Adipocyte (in vitro differentiated cells): ENCODE results near the gene CACNA1D.
A peak's percentile ranks its signal among the peaks of the same experiment; 100 is the strongest.

ENCODE experiments used
- DNase-seq: peaks from one replicate; pipeline ENCODE4 v3.0.0-alpha.2; 2015; ENCODE audit warnings: low read depth
- H3K27me3 ChIP-seq: replicated peaks from 2 replicates; pipeline ENCODE4 v1.7.0; 2013; ENCODE audit warnings: mild to moderate bottlenecking, low read length, moderate library complexity; ENCODE audit not compliant: control insufficient read depth, insufficient read depth
- H3K36me3 ChIP-seq: 2 replicates; pipeline ENCODE4 v1.7.0; 2013; ENCODE audit warnings: low read length, mild to moderate bottlenecking, moderate library complexity; ENCODE audit not compliant: control insufficient read depth, insufficient read depth, severe bottlenecking
- H3K4me1 ChIP-seq: 2 replicates; pipeline ENCODE4 v1.7.0; 2013; ENCODE audit warnings: mild to moderate bottlenecking, low read length, moderate library complexity; ENCODE audit not compliant: control insufficient read depth, insufficient read depth
- H3K4me3 ChIP-seq: 2 replicates; pipeline ENCODE4 v1.7.0; 2013; ENCODE audit warnings: mild to moderate bottlenecking, low read length, moderate library complexity
- H3K9ac ChIP-seq: 2 replicates; pipeline ENCODE4 v1.7.0; 2013; ENCODE audit warnings: mild to moderate bottlenecking, low read length, moderate library complexity
- H3K9me3 ChIP-seq: 2 replicates; pipeline ENCODE4 v1.7.0; 2013; ENCODE audit warnings: mild to moderate bottlenecking, low read length, moderate library complexity; ENCODE audit not compliant: control insufficient read depth

The CACNA1D gene

GRCh38 chr3:53721187-53722119 is 227.0 kb downstream of the CACNA1D start:
- no peaks in the 10 kb centered on the region for H3K9me3 ChIP-seq
- H3K36me3 ChIP-seq: no peaks in the 10 kb centered on the region
- no peak overlapping the region for H3K9ac ChIP-seq
- no peaks in the 10 kb centered on the region for H3K27me3 ChIP-seq
- no peak for DNase-seq
- H3K4me3 ChIP-seq: no peak overlapping the region
- peaks cover 6% of the 10 kb centered on the region for H3K4me1 ChIP-seq

- Histone ChIP-seq H3K4me1 (peaks cover 6% of the 10 kb centered on the region), H3K36me3 (no peaks in the 10 kb centered on the region), H3K4me3 (no peak overlapping the region), H3K9me3 (no peaks in the 10 kb centered on the region), H3K27me3 (no peaks in the 10 kb centered on the region), H3K9ac (no peak overlapping the region)
- DNase-seq: no peak
These were observed 230.2 kb downstream of the CACNA1D start for GRCh38 chr3:53724566-53724965.

GRCh38 chr3:53725387-53725995 is 231.1 kb downstream of the CACNA1D start:
- Histone ChIP-seq H3K27me3 (no peaks in the 10 kb centered on the region), H3K4me3 (no peak overlapping the region), H3K9ac (no peak overlapping the region), H3K4me1 (peaks cover 6% of the 10 kb centered on the region), H3K36me3 (no peaks in the 10 kb centered on the region), H3K9me3 (no peaks in the 10 kb centered on the region)
- no peak for DNase-seq

- no peaks in the 10 kb centered on the region for H3K36me3 ChIP-seq
- no peak overlapping the region for H3K4me3 ChIP-seq
- no peak for DNase-seq
- H3K27me3 ChIP-seq: no peaks in the 10 kb centered on the region
- H3K4me1 ChIP-seq: no peaks in the 10 kb centered on the region
- no peaks in the 10 kb centered on the region for H3K9me3 ChIP-seq
- H3K9ac ChIP-seq: no peak overlapping the region
These were observed 232.2 kb downstream of the CACNA1D start for GRCh38 chr3:53726643-53727042.

GRCh38 chr3:53728606-53729005 is 234.2 kb downstream of the CACNA1D start:
- no peaks in the 10 kb centered on the region for H3K36me3 ChIP-seq
- H3K27me3 ChIP-seq: no peaks in the 10 kb centered on the region
- H3K4me3 ChIP-seq: no peak overlapping the region
- no peak overlapping the region for H3K9ac ChIP-seq
- H3K9me3 ChIP-seq: no peaks in the 10 kb centered on the region
- no peaks in the 10 kb centered on the region for H3K4me1 ChIP-seq
- no peak for DNase-seq

GRCh38 chr3:53729159-53729558 is 234.7 kb downstream of the CACNA1D start:
- Histone ChIP-seq H3K4me3 (no peak overlapping the region), H3K9me3 (no peaks in the 10 kb centered on the region), H3K4me1 (no peaks in the 10 kb centered on the region), H3K9ac (no peak overlapping the region), H3K27me3 (no peaks in the 10 kb centered on the region), H3K36me3 (no peaks in the 10 kb centered on the region)
- peak; percentile 42 for DNase-seq

GRCh38 chr3:53729618-53730017 is 235.2 kb downstream of the CACNA1D start:
- H3K9ac ChIP-seq: no peak overlapping the region
- H3K4me1 ChIP-seq: no peaks in the 10 kb centered on the region
- no peak overlapping the region for H3K4me3 ChIP-seq
- peak; percentile 33 for DNase-seq
- no peaks in the 10 kb centered on the region for H3K27me3 ChIP-seq
- no peaks in the 10 kb centered on the region for H3K9me3 ChIP-seq
- no peaks in the 10 kb centered on the region for H3K36me3 ChIP-seq

- Histone ChIP-seq H3K27me3 (peaks cover 6% of the 10 kb centered on the region), H3K4me1 (no peaks in the 10 kb centered on the region), H3K36me3 (no peaks in the 10 kb centered on the region), H3K4me3 (no peak overlapping the region), H3K9me3 (no peaks in the 10 kb centered on the region), H3K9ac (no peak overlapping the region)
- DNase-seq: peak; percentile 28
These were observed 236.2 kb downstream of the CACNA1D start for GRCh38 chr3:53730576-53730975.

- no peaks in the 10 kb centered on the region for H3K4me1 ChIP-seq
- H3K27me3 ChIP-seq: peaks cover 10% of the 10 kb centered on the region
- H3K9me3 ChIP-seq: no peaks in the 10 kb centered on the region
- no peak overlapping the region for H3K9ac ChIP-seq
- DNase-seq: no peak
- no peak overlapping the region for H3K4me3 ChIP-seq
- no peaks in the 10 kb centered on the region for H3K36me3 ChIP-seq
These were observed 237.7 kb downstream of the CACNA1D start for GRCh38 chr3:53731934-53732624.

- H3K4me3 ChIP-seq: no peak overlapping the region
- no peak for DNase-seq
- H3K9ac ChIP-seq: no peak overlapping the region
These were observed 239.0 kb downstream of the CACNA1D start for GRCh38 chr3:53733446-53733845.

GRCh38 chr3:53739966-53740365 is 245.6 kb downstream of the CACNA1D start:
- Histone ChIP-seq H3K27me3 (peaks cover 16% of the 10 kb centered on the region), H3K9me3 (no peaks in the 10 kb centered on the region), H3K4me1 (no peaks in the 10 kb centered on the region), H3K4me3 (no peak overlapping the region), H3K36me3 (no peaks in the 10 kb centered on the region), H3K9ac (no peak overlapping the region)
- DNase-seq: no peak

More at GRCh38 chr3:53733446-53733845, 239.0 kb downstream of the CACNA1D start:
- Histone ChIP-seq H3K36me3 (no peaks in the 10 kb centered on the region), H3K27me3 (peaks cover 10% of the 10 kb centered on the region), H3K9me3 (no peaks in the 10 kb centered on the region), H3K4me1 (no peaks in the 10 kb centered on the region)
